Measurements from ENCODE around the gene MATN1. TPM values are rescaled to one million over a fixed set of nuclear protein-coding genes. Genes with fewer than 3 reads are reported as not detected.

Gene MATN1
- total RNA-seq, 1 experiment from 2014 or later = 0.12 TPM

DNA sequence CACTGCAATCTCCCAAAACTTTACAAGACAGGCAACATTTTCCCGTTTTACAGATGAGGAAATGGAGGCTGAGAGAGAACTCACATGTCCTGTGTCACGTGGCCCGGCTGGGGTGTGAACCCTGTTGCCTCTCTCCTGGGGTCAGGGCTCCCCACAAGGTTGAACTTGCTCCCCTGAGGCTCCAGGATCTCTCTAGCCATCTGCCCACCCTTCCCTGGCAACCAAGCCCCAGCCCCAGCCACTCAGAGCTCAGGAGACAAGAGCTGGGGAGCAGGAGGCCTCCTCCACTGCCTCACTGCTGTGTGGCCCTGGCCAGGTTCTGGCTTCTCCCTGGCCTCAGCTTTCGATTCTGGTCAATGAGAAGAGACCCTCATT, 22.4 kb upstream of the MATN1 start:
- Histone ChIP-seq H3K4me3 (replicated peaks in 1 of 2; ENCODE audit: low read depth in 1 of 2, low read length in 2 of 2) (no peak overlapping the region), H3K27ac (ENCODE audit: low read depth, low read length) (no peak overlapping the region), H3K9me3 (ENCODE audit: control insufficient read depth in 1 of 2, insufficient read depth in 1 of 2, low read depth in 1 of 2, low read length in 2 of 2) (no peaks in the 10 kb centered on the region), H2AFZ (ENCODE audit: low read depth, low read length, poor library complexity, severe bottlenecking) (no peak overlapping the region), H3K27me3 (ENCODE audit: insufficient read depth, low read length) (no peaks in the 10 kb centered on the region), H3K4me1 (ENCODE audit: control insufficient read depth in 1 of 2, insufficient read depth in 2 of 2, low read length in 2 of 2) (peaks cover 2 to 25% of the 10 kb centered on the region in 2 experiments; a peak in 3 of 4 replicates), H4K20me1 (ENCODE audit: insufficient read depth) (no peaks in the 10 kb centered on the region), H3K36me3 (ENCODE audit: control insufficient read depth in 1 of 2, insufficient read depth in 2 of 2, low read length in 2 of 2) (no peaks in the 10 kb centered on the region), H3K9ac (ENCODE audit: low read length) (no peak overlapping the region), H3K4me2 (ENCODE audit: low read length) (no peak overlapping the region), H3K79me2 (ENCODE audit: insufficient read depth, low read length) (no peaks in the 10 kb centered on the region), H3K9me2 (ENCODE audit: insufficient read depth) (no peaks in the 10 kb centered on the region)
- CTCF ChIA-PET = interaction anchor here (1.1 to 1.8 kb wide), 2 partner anchors 27 to 34 kb away, joined by 3 to 5 read pairs; no protein-coding TSS in a partner anchor
- POLR2A ChIA-PET = no interaction called here
- no TSS peak for BruUV-seq (replicated peaks)
- TF ChIP-seq SRF (IDR thresholded peaks at IDR 0.05; ENCODE audit: low read depth) (no peak), YY1 (IDR thresholded peaks at IDR 0.05; ENCODE audit: extremely low read depth, insufficient replicate concordance, low read depth, low read length) (no peak), JUND (IDR thresholded peaks at IDR 0.05) (no peak), CBX3 (IDR thresholded peaks at IDR 0.05; ENCODE audit: low read depth) (no peak), SP1 (IDR thresholded peaks at IDR 0.05; ENCODE audit: low read depth) (no peak), POLR2AphosphoS5 (IDR thresholded peaks at IDR 0.05; ENCODE audit: low read depth, low read length) (no peak), RAD21 (IDR thresholded peaks at IDR 0.05; ENCODE audit: low read depth) (no peak), ELF1 (IDR thresholded peaks at IDR 0.05; ENCODE audit: borderline replicate concordance, low read depth) (no peak)
- TF ChIP-seq, protein P1, sequence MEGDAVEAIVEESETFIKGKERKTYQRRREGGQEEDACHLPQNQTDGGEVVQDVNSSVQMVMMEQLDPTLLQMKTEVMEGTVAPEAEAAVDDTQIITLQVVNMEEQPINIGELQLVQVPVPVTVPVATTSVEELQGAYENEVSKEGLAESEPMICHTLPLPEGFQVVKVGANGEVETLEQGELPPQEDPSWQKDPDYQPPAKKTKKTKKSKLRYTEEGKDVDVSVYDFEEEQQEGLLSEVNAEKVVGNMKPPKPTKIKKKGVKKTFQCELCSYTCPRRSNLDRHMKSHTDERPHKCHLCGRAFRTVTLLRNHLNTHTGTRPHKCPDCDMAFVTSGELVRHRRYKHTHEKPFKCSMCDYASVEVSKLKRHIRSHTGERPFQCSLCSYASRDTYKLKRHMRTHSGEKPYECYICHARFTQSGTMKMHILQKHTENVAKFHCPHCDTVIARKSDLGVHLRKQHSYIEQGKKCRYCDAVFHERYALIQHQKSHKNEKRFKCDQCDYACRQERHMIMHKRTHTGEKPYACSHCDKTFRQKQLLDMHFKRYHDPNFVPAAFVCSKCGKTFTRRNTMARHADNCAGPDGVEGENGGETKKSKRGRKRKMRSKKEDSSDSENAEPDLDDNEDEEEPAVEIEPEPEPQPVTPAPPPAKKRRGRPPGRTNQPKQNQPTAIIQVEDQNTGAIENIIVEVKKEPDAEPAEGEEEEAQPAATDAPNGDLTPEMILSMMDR (IDR thresholded peaks at IDR 0.05 in 2 of 3, conservative IDR thresholded peaks at IDR 0.05 in 1 of 3; ENCODE audit: borderline replicate concordance in 1 of 3, insufficient read depth in 1 of 3, low read depth in 2 of 3, low read length in 2 of 3) = no peak
- TF ChIP-seq, protein P2, sequence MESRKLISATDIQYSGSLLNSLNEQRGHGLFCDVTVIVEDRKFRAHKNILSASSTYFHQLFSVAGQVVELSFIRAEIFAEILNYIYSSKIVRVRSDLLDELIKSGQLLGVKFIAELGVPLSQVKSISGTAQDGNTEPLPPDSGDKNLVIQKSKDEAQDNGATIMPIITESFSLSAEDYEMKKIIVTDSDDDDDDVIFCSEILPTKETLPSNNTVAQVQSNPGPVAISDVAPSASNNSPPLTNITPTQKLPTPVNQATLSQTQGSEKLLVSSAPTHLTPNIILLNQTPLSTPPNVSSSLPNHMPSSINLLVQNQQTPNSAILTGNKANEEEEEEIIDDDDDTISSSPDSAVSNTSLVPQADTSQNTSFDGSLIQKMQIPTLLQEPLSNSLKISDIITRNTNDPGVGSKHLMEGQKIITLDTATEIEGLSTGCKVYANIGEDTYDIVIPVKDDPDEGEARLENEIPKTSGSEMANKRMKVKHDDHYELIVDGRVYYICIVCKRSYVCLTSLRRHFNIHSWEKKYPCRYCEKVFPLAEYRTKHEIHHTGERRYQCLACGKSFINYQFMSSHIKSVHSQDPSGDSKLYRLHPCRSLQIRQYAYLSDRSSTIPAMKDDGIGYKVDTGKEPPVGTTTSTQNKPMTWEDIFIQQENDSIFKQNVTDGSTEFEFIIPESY (IDR thresholded peaks at IDR 0.05; ENCODE audit: extremely low read depth, insufficient replicate concordance, low read length) = no peak
- RAD21 ChIA-PET (ENCODE audit: low non-redundant PET in 1 of 2, low total read pairs in 2 of 2, uncharacterized antibody in 2 of 2, unreplicated experiment in 2 of 2) = no interaction called here
- ATAC-seq (no peak), DNase-seq (ENCODE audit: low read depth, low spot score) (no peak)
- intact Hi-C loops (cut with micrococcal nuclease) = no loop called here
